Astrocyte of the cerebellum (primary cell): Measurements from ENCODE around the gene DOCK10.

Source experiments
- DNase-seq: peaks from one replicate; pipeline ENCODE4 v3.0.0-alpha.2; 2011; ENCODE audit warnings: low read depth
- H3K4me3 ChIP-seq: 2 replicates; pipeline ENCODE4 v1.5.1; 2011; ENCODE audit warnings: mild to moderate bottlenecking, low read depth, low read length, moderate library complexity
- CTCF ChIP-seq: IDR thresholded peaks from 2 replicates; pipeline ENCODE4 v1.5.1; 2012; ENCODE audit warnings: low read length, low read depth, moderate library complexity, mild to moderate bottlenecking; ENCODE audit errors: missing control alignments
- in situ Hi-C: cut with HindIII; loops from 2 replicates; pipeline ENCODE4 v1.10.0; 2017; ENCODE audit warnings: low sequenced_read_pairs

Gene DOCK10

GRCh38 chr2:224799691-224800090 is 242.6 kb downstream of the DOCK10 start:
- no peak for DNase-seq
- H3K4me3 ChIP-seq: no peak overlapping the region
- TF ChIP-seq CTCF: no peak
- in situ Hi-C loops: no loop called here

GRCh38 chr2:224798180-224798579 is 244.1 kb downstream of the DOCK10 start:
- no peak for TF ChIP-seq CTCF
- DNase-seq: no peak
- no peak overlapping the region for H3K4me3 ChIP-seq
- in situ Hi-C loops: no loop called here

- no peak for TF ChIP-seq CTCF
- in situ Hi-C loops: no loop called here
Observed at GRCh38 chr2:224796695-224797305, 245.5 kb downstream of the DOCK10 start.

GRCh38 chr2:224793946-224794345 is 248.3 kb downstream of the DOCK10 start:
- no peak for TF ChIP-seq CTCF
- H3K4me3 ChIP-seq: no peak overlapping the region

More at GRCh38 chr2:224796695-224797305, 245.5 kb downstream of the DOCK10 start:
- DNase-seq: no peak
- no peak overlapping the region for H3K4me3 ChIP-seq

GRCh38 chr2:224786848-224787247 is 255.4 kb downstream of the DOCK10 start:
- no peak for DNase-seq
- in situ Hi-C loops: no loop called here
- no peak overlapping the region for H3K4me3 ChIP-seq
- TF ChIP-seq CTCF: no peak

More at GRCh38 chr2:224793946-224794345, 248.3 kb downstream of the DOCK10 start:
- in situ Hi-C loops: loop anchor here (5.0 kb wide), 1 partner anchor 78 kb away; no protein-coding TSS in a partner anchor
- no peak for DNase-seq

GRCh38 chr2:224781400-224781799 is 260.9 kb downstream of the DOCK10 start:
- in situ Hi-C loops: no loop called here
- H3K4me3 ChIP-seq: no peak overlapping the region
- TF ChIP-seq CTCF: no peak
- DNase-seq: no peak
